HUES6 (cell line): ENCODE results near the gene DMRT1.
"Not testable (repeated sequence)": the region's sequence is repeated elsewhere in the genome, so short reads cannot be mapped to it uniquely, and the experiment has no call there.

ENCODE experiments used
- H3K27ac ChIP-seq: 2 replicates; pipeline ENCODE4 v1.7.0; 2013; ENCODE audit warnings: low read depth, mild to moderate bottlenecking, low read length, inconsistent platforms
- H3K27me3 ChIP-seq: 2 replicates; pipeline ENCODE4 v1.6.1; 2013; ENCODE audit warnings: low read length; ENCODE audit not compliant: control insufficient read depth, insufficient read depth
- H3K36me3 ChIP-seq: 2 replicates; pipeline ENCODE4 v1.6.1; 2013; ENCODE audit warnings: low read length; ENCODE audit not compliant: control insufficient read depth, insufficient read depth
- H3K4me1 ChIP-seq: 2 replicates; pipeline ENCODE4 v1.6.1; 2013; ENCODE audit warnings: low read length; ENCODE audit not compliant: control insufficient read depth, insufficient read depth
- H3K4me3 ChIP-seq: 2 replicates; pipeline ENCODE4 v1.5.1; 2013; ENCODE audit warnings: low read depth, low read length
- H3K9ac ChIP-seq: one replicate; pipeline ENCODE4 v1.6.1; 2013; ENCODE audit warnings: mild to moderate bottlenecking, low read length
- H3K9me3 ChIP-seq: 2 replicates; pipeline ENCODE4 v1.6.1; 2013; ENCODE audit warnings: low read depth, low read length; ENCODE audit not compliant: control insufficient read depth, insufficient read depth

The DMRT1 gene

GRCh38 chr9:861525-861924 lies 20.0 kb downstream of the DMRT1 start:
- not testable (repeated sequence) for H3K27me3 ChIP-seq, H3K9ac ChIP-seq, H3K4me3 ChIP-seq, H3K36me3 ChIP-seq, H3K4me1 ChIP-seq, H3K27ac ChIP-seq
- H3K9me3 ChIP-seq, result peaks cover 18% of the 10 kb centered on the region

- Histone ChIP-seq H3K9me3 (no peaks in the 10 kb centered on the region), H3K4me1 (no peaks in the 10 kb centered on the region), H3K27me3 (peaks cover 3% of the 10 kb centered on the region; the same call in 1 of the 2 replicates), H3K4me3 (no peak overlapping the region), H3K36me3 (no peaks in the 10 kb centered on the region), H3K27ac (no peak overlapping the region), H3K9ac (no peak overlapping the region)
Observed at GRCh38 chr9:875119-875962, 33.8 kb downstream of the DMRT1 start.

- H3K9ac ChIP-seq, result no peak overlapping the region
- no peaks in the 10 kb centered on the region for H3K4me1 ChIP-seq
Observed at GRCh38 chr9:876425-876824, 34.9 kb downstream of the DMRT1 start.

GRCh38 chr9:878239-878638 lies 36.7 kb downstream of the DMRT1 start:
- no peaks in the 10 kb centered on the region for H3K9me3 ChIP-seq
- no peak overlapping the region for H3K27ac ChIP-seq
- H3K36me3 ChIP-seq, result no peaks in the 10 kb centered on the region

More at GRCh38 chr9:876425-876824, 34.9 kb downstream of the DMRT1 start:
- Histone ChIP-seq H3K4me3 (no peak overlapping the region), H3K27ac (no peak overlapping the region), H3K36me3 (no peaks in the 10 kb centered on the region), H3K27me3 (peaks cover 3% of the 10 kb centered on the region; the same call in 1 of the 2 replicates), H3K9me3 (no peaks in the 10 kb centered on the region)

GRCh38 chr9:880725-881124 lies 39.2 kb downstream of the DMRT1 start:
- Histone ChIP-seq H3K27me3 (peaks cover 3% of the 10 kb centered on the region; the same call in 1 of the 2 replicates), H3K27ac (no peak overlapping the region), H3K9ac (no peak overlapping the region), H3K9me3 (no peaks in the 10 kb centered on the region), H3K4me3 (no peak overlapping the region), H3K36me3 (no peaks in the 10 kb centered on the region), H3K4me1 (no peaks in the 10 kb centered on the region)

More at GRCh38 chr9:878239-878638, 36.7 kb downstream of the DMRT1 start:
- Histone ChIP-seq H3K4me1 (no peaks in the 10 kb centered on the region), H3K4me3 (no peak overlapping the region), H3K9ac (no peak overlapping the region), H3K27me3 (peaks cover 3% of the 10 kb centered on the region; the same call in 1 of the 2 replicates)

- Histone ChIP-seq H3K4me3 (no peak overlapping the region), H3K27me3 (no peaks in the 10 kb centered on the region), H3K9ac (no peak overlapping the region)
Observed at GRCh38 chr9:882416-882924, 41.0 kb downstream of the DMRT1 start.

GRCh38 chr9:883011-883410 lies 41.5 kb downstream of the DMRT1 start:
- Histone ChIP-seq H3K9ac (no peak overlapping the region), H3K27me3 (no peaks in the 10 kb centered on the region), H3K9me3 (no peaks in the 10 kb centered on the region), H3K36me3 (no peaks in the 10 kb centered on the region), H3K27ac (no peak overlapping the region), H3K4me1 (no peaks in the 10 kb centered on the region), H3K4me3 (no peak overlapping the region)

More at GRCh38 chr9:882416-882924, 41.0 kb downstream of the DMRT1 start:
- no peaks in the 10 kb centered on the region for H3K4me1 ChIP-seq
- H3K9me3 ChIP-seq, result no peaks in the 10 kb centered on the region
- no peaks in the 10 kb centered on the region for H3K36me3 ChIP-seq
- H3K27ac ChIP-seq, result no peak overlapping the region

- Histone ChIP-seq H3K27ac (no peak overlapping the region), H3K27me3 (no peaks in the 10 kb centered on the region), H3K4me1 (no peaks in the 10 kb centered on the region), H3K9ac (no peak overlapping the region), H3K4me3 (no peak overlapping the region), H3K36me3 (no peaks in the 10 kb centered on the region), H3K9me3 (no peaks in the 10 kb centered on the region)
Observed at GRCh38 chr9:886886-887285, 45.4 kb downstream of the DMRT1 start.

- no peaks in the 10 kb centered on the region for H3K4me1 ChIP-seq
- no peaks in the 10 kb centered on the region for H3K27me3 ChIP-seq
- H3K27ac ChIP-seq, result no peak overlapping the region
- H3K4me3 ChIP-seq, result no peak overlapping the region
- no peaks in the 10 kb centered on the region for H3K36me3 ChIP-seq
- H3K9ac ChIP-seq, result no peak overlapping the region
- H3K9me3 ChIP-seq, result no peaks in the 10 kb centered on the region
Observed at GRCh38 chr9:892123-892522, 50.6 kb downstream of the DMRT1 start.

- Histone ChIP-seq H3K4me3 (no peak overlapping the region), H3K27me3 (no peaks in the 10 kb centered on the region), H3K9ac (no peak overlapping the region), H3K9me3 (no peaks in the 10 kb centered on the region), H3K4me1 (no peaks in the 10 kb centered on the region), H3K36me3 (no peaks in the 10 kb centered on the region), H3K27ac (no peak overlapping the region)
Observed at GRCh38 chr9:893115-893514, 51.6 kb downstream of the DMRT1 start.

GRCh38 chr9:893843-894420 lies 52.4 kb downstream of the DMRT1 start:
- H3K4me1 ChIP-seq, result peaks cover 7% of the 10 kb centered on the region; the same call in 1 of the 2 replicates
- H3K9ac ChIP-seq, result no peak overlapping the region
- H3K36me3 ChIP-seq, result no peaks in the 10 kb centered on the region
- H3K27ac ChIP-seq, result no peak overlapping the region
- no peaks in the 10 kb centered on the region for H3K9me3 ChIP-seq
- H3K4me3 ChIP-seq, result no peak overlapping the region
- H3K27me3 ChIP-seq, result no peaks in the 10 kb centered on the region
